ENCODE results near the gene TUNAR.

Gene TUNAR

DNA sequence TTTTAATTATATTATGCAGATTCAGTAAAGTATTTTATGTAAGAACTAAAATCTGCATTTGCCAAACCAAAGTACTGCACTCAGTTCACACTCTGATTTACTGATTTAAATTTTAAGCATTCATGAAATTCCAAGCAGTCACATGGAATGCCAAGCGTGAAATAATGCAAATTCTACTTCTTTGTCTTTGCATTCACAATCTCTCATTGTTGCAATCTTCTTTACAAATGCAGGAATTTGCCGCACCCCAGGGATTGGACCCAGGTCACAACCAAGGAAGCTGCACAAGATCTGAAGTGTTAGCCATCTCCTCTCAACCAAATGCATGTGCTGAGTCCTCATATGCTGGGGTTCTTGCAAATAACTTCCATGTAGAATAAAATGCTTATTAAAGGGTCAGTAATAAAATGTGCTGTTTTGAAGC lies 71.9 kb downstream of the TUNAR start:
- TF ChIP-seq TEAD4 (IDR thresholded peaks at IDR 0.05) (peak; percentile 31; the same call in 1 of the 2 replicates), RAD21 (IDR thresholded peaks at IDR 0.05; ENCODE audit: low read depth) (no peak)
- TF ChIP-seq, protein P1, sequence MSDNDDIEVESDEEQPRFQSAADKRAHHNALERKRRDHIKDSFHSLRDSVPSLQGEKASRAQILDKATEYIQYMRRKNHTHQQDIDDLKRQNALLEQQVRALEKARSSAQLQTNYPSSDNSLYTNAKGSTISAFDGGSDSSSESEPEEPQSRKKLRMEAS (IDR thresholded peaks at IDR 0.05), result no peak

DNA sequence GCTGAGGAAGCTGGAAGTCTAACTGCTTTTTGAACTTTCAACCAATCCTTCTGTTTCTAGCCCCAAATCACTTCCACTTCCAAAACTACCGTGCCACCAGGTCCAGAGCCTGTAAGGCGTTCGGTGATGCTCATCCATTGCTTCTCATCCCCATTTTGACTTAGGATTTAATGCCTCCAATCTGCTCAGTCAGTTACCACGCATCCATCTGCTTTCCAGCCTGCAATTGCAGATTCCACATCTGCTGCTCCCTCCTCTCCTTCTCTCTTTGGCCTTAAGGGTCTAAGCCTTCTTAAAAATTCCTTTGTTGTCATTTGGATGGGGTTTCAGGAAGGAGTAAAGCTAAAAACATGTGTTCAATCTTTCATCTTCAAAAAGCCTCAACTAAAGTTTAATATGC lies 74.7 kb downstream of the TUNAR start:
- no peak for TF ChIP-seq EP300 (IDR thresholded peaks at IDR 0.05; ENCODE audit: borderline replicate concordance)
- TF ChIP-seq TAF1 (IDR thresholded peaks at IDR 0.05; ENCODE audit: low read depth), result no peak
- no peak for TF ChIP-seq YY1 (IDR thresholded peaks at IDR 0.05; ENCODE audit: low read depth)
- no peak for TF ChIP-seq EGR1 (IDR thresholded peaks at IDR 0.05)
- no peak for TF ChIP-seq RAD21 (IDR thresholded peaks at IDR 0.05; ENCODE audit: low read depth)
- TF ChIP-seq TCF12 (IDR thresholded peaks at IDR 0.05; ENCODE audit: low read depth), result no peak
- TF ChIP-seq, protein P1 (IDR thresholded peaks at IDR 0.05), result no peak
- TF ChIP-seq, protein P2, sequence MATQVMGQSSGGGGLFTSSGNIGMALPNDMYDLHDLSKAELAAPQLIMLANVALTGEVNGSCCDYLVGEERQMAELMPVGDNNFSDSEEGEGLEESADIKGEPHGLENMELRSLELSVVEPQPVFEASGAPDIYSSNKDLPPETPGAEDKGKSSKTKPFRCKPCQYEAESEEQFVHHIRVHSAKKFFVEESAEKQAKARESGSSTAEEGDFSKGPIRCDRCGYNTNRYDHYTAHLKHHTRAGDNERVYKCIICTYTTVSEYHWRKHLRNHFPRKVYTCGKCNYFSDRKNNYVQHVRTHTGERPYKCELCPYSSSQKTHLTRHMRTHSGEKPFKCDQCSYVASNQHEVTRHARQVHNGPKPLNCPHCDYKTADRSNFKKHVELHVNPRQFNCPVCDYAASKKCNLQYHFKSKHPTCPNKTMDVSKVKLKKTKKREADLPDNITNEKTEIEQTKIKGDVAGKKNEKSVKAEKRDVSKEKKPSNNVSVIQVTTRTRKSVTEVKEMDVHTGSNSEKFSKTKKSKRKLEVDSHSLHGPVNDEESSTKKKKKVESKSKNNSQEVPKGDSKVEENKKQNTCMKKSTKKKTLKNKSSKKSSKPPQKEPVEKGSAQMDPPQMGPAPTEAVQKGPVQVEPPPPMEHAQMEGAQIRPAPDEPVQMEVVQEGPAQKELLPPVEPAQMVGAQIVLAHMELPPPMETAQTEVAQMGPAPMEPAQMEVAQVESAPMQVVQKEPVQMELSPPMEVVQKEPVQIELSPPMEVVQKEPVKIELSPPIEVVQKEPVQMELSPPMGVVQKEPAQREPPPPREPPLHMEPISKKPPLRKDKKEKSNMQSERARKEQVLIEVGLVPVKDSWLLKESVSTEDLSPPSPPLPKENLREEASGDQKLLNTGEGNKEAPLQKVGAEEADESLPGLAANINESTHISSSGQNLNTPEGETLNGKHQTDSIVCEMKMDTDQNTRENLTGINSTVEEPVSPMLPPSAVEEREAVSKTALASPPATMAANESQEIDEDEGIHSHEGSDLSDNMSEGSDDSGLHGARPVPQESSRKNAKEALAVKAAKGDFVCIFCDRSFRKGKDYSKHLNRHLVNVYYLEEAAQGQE (IDR thresholded peaks at IDR 0.05; ENCODE audit: low read depth), result no peak
- no peak for TF ChIP-seq NFIC (IDR thresholded peaks at IDR 0.05)
- TF ChIP-seq, protein P3, sequence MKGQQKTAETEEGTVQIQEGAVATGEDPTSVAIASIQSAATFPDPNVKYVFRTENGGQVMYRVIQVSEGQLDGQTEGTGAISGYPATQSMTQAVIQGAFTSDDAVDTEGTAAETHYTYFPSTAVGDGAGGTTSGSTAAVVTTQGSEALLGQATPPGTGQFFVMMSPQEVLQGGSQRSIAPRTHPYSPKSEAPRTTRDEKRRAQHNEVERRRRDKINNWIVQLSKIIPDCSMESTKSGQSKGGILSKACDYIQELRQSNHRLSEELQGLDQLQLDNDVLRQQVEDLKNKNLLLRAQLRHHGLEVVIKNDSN (IDR thresholded peaks at IDR 0.05), result no peak
- no peak for TF ChIP-seq CEBPB (IDR thresholded peaks at IDR 0.05)
- no peak for TF ChIP-seq CREB1 (IDR thresholded peaks at IDR 0.05; ENCODE audit: low read depth)
- TF ChIP-seq ZBTB7A (IDR thresholded peaks at IDR 0.05; ENCODE audit: low read depth), result no peak
- no peak for TF ChIP-seq FOXM1 (IDR thresholded peaks at IDR 0.05; ENCODE audit: borderline replicate concordance, low read depth)
- TF ChIP-seq TEAD4 (IDR thresholded peaks at IDR 0.05), result no peak

DNA sequence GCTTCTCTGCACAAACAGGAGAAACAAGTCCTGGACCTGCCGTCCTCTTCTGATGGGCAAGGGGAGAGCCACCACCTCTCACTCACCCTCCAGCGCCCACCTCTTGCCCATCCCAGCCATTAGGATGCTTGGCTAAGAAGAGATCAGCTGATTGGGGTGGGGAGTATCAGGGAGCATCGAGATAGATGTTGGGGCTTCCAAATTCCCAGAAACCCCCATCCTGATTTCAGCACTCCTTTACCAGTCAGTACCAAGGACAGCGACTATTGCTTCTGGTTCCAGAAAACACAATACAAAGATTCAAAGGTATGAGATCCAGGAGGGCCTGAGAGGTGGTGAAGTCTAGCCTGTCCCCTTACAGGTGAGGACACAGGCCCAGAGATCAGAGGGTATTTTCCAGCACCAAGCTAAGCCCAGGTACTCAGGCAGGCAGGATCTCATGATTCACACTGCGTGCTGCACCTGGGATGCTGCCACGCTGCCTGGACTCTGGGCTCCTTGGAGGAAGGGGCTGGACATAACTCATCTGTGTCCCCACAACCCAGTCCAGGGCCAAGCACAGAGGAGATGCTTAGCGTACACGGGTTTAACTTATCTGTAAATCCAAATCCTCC lies 76.6 kb downstream of the TUNAR start:
- TF ChIP-seq, protein P2 (IDR thresholded peaks at IDR 0.05; ENCODE audit: low read depth), result peak; percentile 90
- TF ChIP-seq TCF12 (IDR thresholded peaks at IDR 0.05; ENCODE audit: low read depth), result no peak

DNA sequence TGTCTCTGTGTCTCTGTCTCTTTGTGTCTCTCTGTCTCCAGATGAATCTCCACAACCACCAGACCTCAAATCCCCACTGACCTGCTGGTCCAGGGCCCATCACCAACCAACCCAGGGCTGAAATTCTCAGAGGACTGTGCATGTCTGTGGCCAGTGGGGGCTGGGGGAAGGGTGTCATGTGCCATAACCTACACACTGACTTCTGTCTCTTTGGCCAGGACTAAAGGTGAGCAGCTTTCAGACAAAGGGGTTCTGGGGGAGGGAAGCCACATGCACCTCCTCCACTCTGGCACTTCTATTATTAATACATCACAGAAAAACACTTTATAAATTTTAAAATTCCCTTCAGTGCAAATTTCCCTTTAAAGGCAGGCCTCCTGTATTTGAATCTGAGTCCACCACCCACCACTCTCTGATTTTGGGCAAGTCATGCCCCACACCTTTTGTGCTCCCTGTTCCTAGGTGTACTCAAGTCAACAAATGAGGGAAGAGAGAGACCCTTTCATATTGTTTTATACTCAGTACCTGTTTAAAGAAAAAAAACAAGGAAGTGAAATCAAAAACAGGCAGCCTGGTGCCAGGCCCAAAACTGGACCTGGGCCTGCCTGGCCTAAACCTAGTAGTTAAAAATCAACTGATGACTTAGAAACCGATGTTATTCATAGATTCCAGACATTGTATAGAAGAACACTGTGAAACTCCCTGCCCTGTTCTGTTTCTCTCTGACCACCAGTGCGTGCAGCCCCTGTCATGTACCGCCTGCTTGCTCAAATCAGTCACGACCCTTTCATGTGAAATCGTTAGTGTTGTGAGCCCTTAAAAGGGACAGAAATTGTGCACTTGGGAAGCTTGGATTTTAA lies 80.2 kb downstream of the TUNAR start:
- TF ChIP-seq RAD21 (IDR thresholded peaks at IDR 0.05; ENCODE audit: low read depth), result no peak
- TF ChIP-seq CEBPB (IDR thresholded peaks at IDR 0.05), result no peak
- TF ChIP-seq EP300 (IDR thresholded peaks at IDR 0.05; ENCODE audit: borderline replicate concordance), result no peak
- TF ChIP-seq ZBTB7A (IDR thresholded peaks at IDR 0.05; ENCODE audit: low read depth), result no peak

DNA sequence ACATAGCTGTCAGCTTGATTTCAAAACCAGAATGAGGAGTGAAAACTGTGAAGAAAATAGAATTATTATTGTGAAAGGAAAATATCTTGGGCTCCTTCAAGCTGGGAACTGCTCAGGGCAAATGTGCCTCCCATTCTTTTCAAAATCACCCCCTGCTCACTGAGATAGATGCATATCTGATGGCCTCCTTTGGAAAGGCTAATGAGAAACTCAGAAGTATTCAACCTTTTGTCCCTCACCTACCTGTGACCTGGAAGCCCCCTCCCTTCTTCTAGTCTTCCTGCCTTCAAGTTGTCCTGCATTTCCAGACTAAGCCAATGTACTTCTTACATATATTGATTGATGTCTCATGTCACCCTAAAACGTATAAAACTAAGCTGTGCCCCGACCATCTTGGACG lies 81.5 kb downstream of the TUNAR start:
- TF ChIP-seq YY1 (IDR thresholded peaks at IDR 0.05; ENCODE audit: low read depth), result no peak
- TF ChIP-seq TCF12 (IDR thresholded peaks at IDR 0.05; ENCODE audit: low read depth), result no peak
- TF ChIP-seq, protein P2 (IDR thresholded peaks at IDR 0.05; ENCODE audit: low read depth), result no peak
- no peak for TF ChIP-seq TAF1 (IDR thresholded peaks at IDR 0.05; ENCODE audit: low read depth)
- TF ChIP-seq CREB1 (IDR thresholded peaks at IDR 0.05; ENCODE audit: low read depth), result no peak
- TF ChIP-seq, protein P1 (IDR thresholded peaks at IDR 0.05), result no peak
- TF ChIP-seq FOXM1 (IDR thresholded peaks at IDR 0.05; ENCODE audit: borderline replicate concordance, low read depth), result no peak

Measured in Ishikawa (cell line).